ENCODE measurements around the gene GALNT5.
A peak's percentile ranks its signal among the peaks of the same experiment; 100 is the strongest.

The GALNT5 gene

GRCh38 chr2:157292853-157293252 is 35.3 kb downstream of the GALNT5 start:
- DNase-seq = no peak

- DNase-seq = no peak
Observed at GRCh38 chr2:157296490-157296889, 39.0 kb downstream of the GALNT5 start.

- DNase-seq = no peak
Observed at GRCh38 chr2:157296958-157297357, 39.5 kb downstream of the GALNT5 start.

GRCh38 chr2:157301307-157301706 is 43.8 kb downstream of the GALNT5 start:
- no peak for DNase-seq

GRCh38 chr2:157302492-157303099 is 45.1 kb downstream of the GALNT5 start:
- DNase-seq = peak; percentile 67

- no peak for DNase-seq
Observed at GRCh38 chr2:157303612-157304011, 46.1 kb downstream of the GALNT5 start.

GRCh38 chr2:157304811-157305722 is 47.6 kb downstream of the GALNT5 start:
- peak; percentile 67 for DNase-seq

- no peak for DNase-seq
Observed at GRCh38 chr2:157305723-157306110, 48.2 kb downstream of the GALNT5 start.

GRCh38 chr2:157307021-157307420 is 49.5 kb downstream of the GALNT5 start:
- peak; percentile 1 for DNase-seq

GRCh38 chr2:157309878-157310277 is 52.4 kb downstream of the GALNT5 start:
- no peak for DNase-seq

GRCh38 chr2:157311706-157312105 is 54.2 kb downstream of the GALNT5 start:
- no peak for DNase-seq

- peak; percentile 85 for DNase-seq
Observed at GRCh38 chr2:157312866-157313486, 55.5 kb downstream of the GALNT5 start.

GRCh38 chr2:157315901-157316300 is 58.4 kb downstream of the GALNT5 start:
- peak; percentile 2 for DNase-seq

GRCh38 chr2:157318884-157319283 is 61.4 kb downstream of the GALNT5 start:
- no peak for DNase-seq

GRCh38 chr2:157319795-157320194 is 62.3 kb downstream of the GALNT5 start:
- DNase-seq = no peak

- peak; percentile 9 for DNase-seq
Observed at GRCh38 chr2:157320409-157320808, 62.9 kb downstream of the GALNT5 start.

- no peak for DNase-seq
Observed at GRCh38 chr2:157321466-157321865, 64.0 kb downstream of the GALNT5 start.

- DNase-seq = no peak
Observed at GRCh38 chr2:157322432-157322831, 64.9 kb downstream of the GALNT5 start.

- DNase-seq = no peak
Observed at GRCh38 chr2:157324331-157324843, 66.9 kb downstream of the GALNT5 start.

GRCh38 chr2:157325786-157326185 is 68.3 kb downstream of the GALNT5 start, which contains the start of gene ERMN:
TSS of gene ERMN (minus strand) at chr2:157325824. CDS start at chr2:157325642, 182 bp downstream.
- peak; percentile 59 for DNase-seq

- DNase-seq = peak; percentile 62
Observed at GRCh38 chr2:157326698-157327097, 69.2 kb downstream of the GALNT5 start.

- peak; percentile 39 for DNase-seq
Observed at GRCh38 chr2:157327200-157327599, 69.7 kb downstream of the GALNT5 start.

All from NCI-H69 (cell line).